Calu3 (cell line): ENCODE measurements around the gene BIRC7. TPM values are rescaled to one million over a fixed set of nuclear protein-coding genes. Genes with fewer than 3 reads are reported as not detected.

Source experiments
- BruUV-seq: library from RNA; stranded (reverse); fragments of 400-500 nt; replicated peaks from 2 replicates; lab custom pipeline; 2021; lab: Mats Ljungman, UMichigan
- CTCF ChIA-PET: fragments of 300-600 bp; sonication (Branson Sonifier 250); formaldehyde crosslinking; loops from one replicate; lab custom pipeline; 2022; ENCODE audit warnings: antibody characterized with exemption; lab: Charles Lee
- DNase-seq: peaks from one replicate; pipeline ENCODE4 v3.0.0; 2022
- H3K27ac Mint-ChIP-seq: one replicate; pipeline ENCODE4 v1.8.0; 2022; ENCODE audit warnings: mixed read lengths; ENCODE audit not compliant: unreplicated experiment
- H3K27me3 Mint-ChIP-seq: one replicate; pipeline ENCODE4 v1.8.0; 2022; ENCODE audit warnings: mixed read lengths; ENCODE audit not compliant: unreplicated experiment
- H3K36me3 Mint-ChIP-seq: one replicate; pipeline ENCODE4 v1.8.0; 2022; ENCODE audit warnings: mild to moderate bottlenecking, moderate library complexity, mixed read lengths; ENCODE audit not compliant: insufficient read depth, unreplicated experiment
- H3K4me1 Mint-ChIP-seq: one replicate; pipeline ENCODE4 v1.8.0; 2022; ENCODE audit warnings: mild to moderate bottlenecking, low read depth, mixed read lengths; ENCODE audit not compliant: unreplicated experiment
- H3K4me3 Mint-ChIP-seq: one replicate; pipeline ENCODE4 v1.8.0; 2022; ENCODE audit warnings: mild to moderate bottlenecking, low read depth, moderate library complexity, mixed read lengths; ENCODE audit not compliant: unreplicated experiment
- H3K9me3 Mint-ChIP-seq: one replicate; pipeline ENCODE4 v1.8.0; 2022; ENCODE audit warnings: low read depth, mixed read lengths; ENCODE audit not compliant: unreplicated experiment
- intact Hi-C: fragments of 100-400 bp; cut with micrococcal nuclease; formaldehyde crosslinking; loops from one replicate; pipeline ENCODE4 v1.10.0; 2022; ENCODE audit not compliant: unreplicated experiment
- total RNA-seq: library from RNA; stranded (reverse); gene quantifications from 2 replicates; pipeline ENCODE4 v1.2.3, GENCODE V29; 2022
- TF ChIP-seq, protein P1 (sequence below): fragments of 200-600 bp; IDR thresholded peaks from one replicate; pipeline ENCODE4 v1.8.0; 2022; ENCODE audit warnings: antibody characterized with exemption; ENCODE audit not compliant: unreplicated experiment

BIRC7 gene
- total RNA-seq, 1 experiment from 2014 or later: 0.26 TPM

- Mint-ChIP-seq H3K4me1 (no peaks in the 10 kb centered on the region), H3K9me3 (no peaks in the 10 kb centered on the region), H3K36me3 (no peaks in the 10 kb centered on the region), H3K27me3 (peaks cover 95% of the 10 kb centered on the region), H3K4me3 (no peak overlapping the region), H3K27ac (no peak overlapping the region)
- BruUV-seq: no TSS peak
- TF ChIP-seq, protein P1, sequence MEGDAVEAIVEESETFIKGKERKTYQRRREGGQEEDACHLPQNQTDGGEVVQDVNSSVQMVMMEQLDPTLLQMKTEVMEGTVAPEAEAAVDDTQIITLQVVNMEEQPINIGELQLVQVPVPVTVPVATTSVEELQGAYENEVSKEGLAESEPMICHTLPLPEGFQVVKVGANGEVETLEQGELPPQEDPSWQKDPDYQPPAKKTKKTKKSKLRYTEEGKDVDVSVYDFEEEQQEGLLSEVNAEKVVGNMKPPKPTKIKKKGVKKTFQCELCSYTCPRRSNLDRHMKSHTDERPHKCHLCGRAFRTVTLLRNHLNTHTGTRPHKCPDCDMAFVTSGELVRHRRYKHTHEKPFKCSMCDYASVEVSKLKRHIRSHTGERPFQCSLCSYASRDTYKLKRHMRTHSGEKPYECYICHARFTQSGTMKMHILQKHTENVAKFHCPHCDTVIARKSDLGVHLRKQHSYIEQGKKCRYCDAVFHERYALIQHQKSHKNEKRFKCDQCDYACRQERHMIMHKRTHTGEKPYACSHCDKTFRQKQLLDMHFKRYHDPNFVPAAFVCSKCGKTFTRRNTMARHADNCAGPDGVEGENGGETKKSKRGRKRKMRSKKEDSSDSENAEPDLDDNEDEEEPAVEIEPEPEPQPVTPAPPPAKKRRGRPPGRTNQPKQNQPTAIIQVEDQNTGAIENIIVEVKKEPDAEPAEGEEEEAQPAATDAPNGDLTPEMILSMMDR: no peak
- CTCF ChIA-PET: interaction anchor here (0.5 to 1.0 kb wide), 2 partner anchors 8 to 666 kb away, joined by 3 read pairs; no protein-coding TSS in a partner anchor
- intact Hi-C loops: no loop called here
- DNase-seq: no peak
Observed at GRCh38 chr20:63255931-63256704, 20.4 kb downstream of the BIRC7 start.

GRCh38 chr20:63256954-63257353, 21.2 kb downstream of the BIRC7 start:
- H3K36me3 Mint-ChIP-seq: no peaks in the 10 kb centered on the region
- no peaks in the 10 kb centered on the region for H3K4me1 Mint-ChIP-seq
- TF ChIP-seq, protein P1: no peak
- CTCF ChIA-PET: interaction anchor here (0.5 to 1.0 kb wide), 2 partner anchors 9 to 665 kb away, joined by 3 read pairs; no protein-coding TSS in a partner anchor
- no peak overlapping the region for H3K4me3 Mint-ChIP-seq
- intact Hi-C loops: no loop called here
- peaks cover 95% of the 10 kb centered on the region for H3K27me3 Mint-ChIP-seq
- H3K9me3 Mint-ChIP-seq: no peaks in the 10 kb centered on the region
- H3K27ac Mint-ChIP-seq: no peak overlapping the region
- BruUV-seq: no TSS peak
- no peak for DNase-seq

- no peaks in the 10 kb centered on the region for H3K36me3 Mint-ChIP-seq
- no peak overlapping the region for H3K4me3 Mint-ChIP-seq
- TF ChIP-seq, protein P1: no peak
- BruUV-seq: no TSS peak
- H3K27ac Mint-ChIP-seq: no peak overlapping the region
- no peak for DNase-seq
- H3K27me3 Mint-ChIP-seq: peaks cover 95% of the 10 kb centered on the region
- CTCF ChIA-PET: no interaction called here
- intact Hi-C loops: no loop called here
- no peaks in the 10 kb centered on the region for H3K9me3 Mint-ChIP-seq
- no peaks in the 10 kb centered on the region for H3K4me1 Mint-ChIP-seq
Observed at GRCh38 chr20:63257629-63258028, 21.9 kb downstream of the BIRC7 start.

- Mint-ChIP-seq H3K27ac (no peak overlapping the region), H3K9me3 (no peaks in the 10 kb centered on the region), H3K36me3 (no peaks in the 10 kb centered on the region), H3K27me3 (peaks cover 97% of the 10 kb centered on the region), H3K4me1 (no peaks in the 10 kb centered on the region), H3K4me3 (no peak overlapping the region)
- intact Hi-C loops: no loop called here
- no TSS peak for BruUV-seq
- TF ChIP-seq, protein P1: no peak
- CTCF ChIA-PET: no interaction called here
- no peak for DNase-seq
Observed at GRCh38 chr20:63258781-63259180, 23.1 kb downstream of the BIRC7 start.
